RKO (cell line): ENCODE measurements around the gene KLF12.

Experiments used
- DNase-seq: peaks from one replicate; pipeline ENCODE4 v3.0.0-alpha.2; 2016; ENCODE audit warnings: low spot score

The KLF12 gene

GRCh38 chr13:74134221-74134776, at the start of gene KLF12:
KLF12 (minus strand) TSS chr13:74134404.
- peak; percentile 86 for DNase-seq

- no peak for DNase-seq
Measured at GRCh38 chr13:74182491-74182890, 48.3 kb upstream of the KLF12 start.

GRCh38 chr13:74174810-74175209, 40.6 kb upstream of the KLF12 start:
- DNase-seq: no peak

GRCh38 chr13:74173822-74174221, 39.6 kb upstream of the KLF12 start:
- DNase-seq: no peak

GRCh38 chr13:74171641-74172040, 37.4 kb upstream of the KLF12 start:
- DNase-seq: no peak

GRCh38 chr13:74169676-74170075, 35.5 kb upstream of the KLF12 start:
- no peak for DNase-seq

GRCh38 chr13:74168263-74168675, 34.1 kb upstream of the KLF12 start:
- no peak for DNase-seq

- no peak for DNase-seq
Measured at GRCh38 chr13:74166261-74167004, 32.2 kb upstream of the KLF12 start.

- no peak for DNase-seq
Measured at GRCh38 chr13:74162782-74163181, 28.6 kb upstream of the KLF12 start.

- DNase-seq: no peak
Measured at GRCh38 chr13:74162135-74162534, 27.9 kb upstream of the KLF12 start.

GRCh38 chr13:74158571-74159352, 24.6 kb upstream of the KLF12 start:
- DNase-seq: no peak

- DNase-seq: no peak
Measured at GRCh38 chr13:74158028-74158427, 23.8 kb upstream of the KLF12 start.

GRCh38 chr13:74154981-74155380, 20.8 kb upstream of the KLF12 start:
- no peak for DNase-seq

- no peak for DNase-seq
Measured at GRCh38 chr13:74153316-74153715, 19.1 kb upstream of the KLF12 start.

GRCh38 chr13:74151859-74152258, 17.7 kb upstream of the KLF12 start:
- DNase-seq: no peak

GRCh38 chr13:74148352-74148751, 14.1 kb upstream of the KLF12 start:
- DNase-seq: no peak

- no peak for DNase-seq
Measured at GRCh38 chr13:74145249-74145975, 11.2 kb upstream of the KLF12 start.

GRCh38 chr13:74144269-74144668, 10.1 kb upstream of the KLF12 start:
- DNase-seq: no peak

- DNase-seq: no peak
Measured at GRCh38 chr13:74142257-74142656, 8.1 kb upstream of the KLF12 start.

GRCh38 chr13:74138241-74138640, 4.0 kb upstream of the KLF12 start:
- no peak for DNase-seq

GRCh38 chr13:74136084-74136658, 2.0 kb upstream of the KLF12 start:
- peak; percentile 41 for DNase-seq
